NCI-H510A treated with DMSO at 0.1 percent for 48 hours (cell line): ENCODE measurements around the gene THEMIS2.
"Not testable (repeated sequence)": the region's sequence is repeated elsewhere in the genome, so short reads cannot be mapped to it uniquely, and the experiment has no call there.

Experiments
- DNase-seq: peaks from one replicate; lab custom pipeline; 2025; lab: John Stamatoyannopoulos, UW

Gene THEMIS2

GRCh38 chr1:27862671-27863537, 9.4 kb upstream of the THEMIS2 start:
- DNase-seq = no peak

- no peak for DNase-seq
Observed at GRCh38 chr1:27863538-27863915, 8.8 kb upstream of the THEMIS2 start.

- DNase-seq = no peak
Observed at GRCh38 chr1:27864264-27864895, 8.0 kb upstream of the THEMIS2 start.

- DNase-seq = no peak
Observed at GRCh38 chr1:27865821-27866220, 6.5 kb upstream of the THEMIS2 start.

GRCh38 chr1:27868556-27868931, 3.8 kb upstream of the THEMIS2 start:
- no peak for DNase-seq

GRCh38 chr1:27868932-27869718, 3.2 kb upstream of the THEMIS2 start:
- DNase-seq = no peak

- DNase-seq = no peak
Observed at GRCh38 chr1:27869719-27870085, 2.6 kb upstream of the THEMIS2 start.

- not testable (repeated sequence) for DNase-seq
Observed at GRCh38 chr1:27871076-27871475, 1.3 kb upstream of the THEMIS2 start.

GRCh38 chr1:27872802-27873551, 633 bp downstream of the THEMIS2 start:
- no peak for DNase-seq

- DNase-seq = no peak
Observed at GRCh38 chr1:27873671-27874384, 1.5 kb downstream of the THEMIS2 start.

- DNase-seq = no peak
Observed at GRCh38 chr1:27876341-27877114, 4.2 kb downstream of the THEMIS2 start.

- no peak for DNase-seq
Observed at GRCh38 chr1:27877115-27877416, 4.7 kb downstream of the THEMIS2 start.

GRCh38 chr1:27878039-27878438, 5.7 kb downstream of the THEMIS2 start:
- DNase-seq = no peak

- no peak for DNase-seq
Observed at GRCh38 chr1:27878787-27879335, 6.5 kb downstream of the THEMIS2 start.

- DNase-seq = no peak
Observed at GRCh38 chr1:27879374-27880082, 7.2 kb downstream of the THEMIS2 start.

- DNase-seq = no peak
Observed at GRCh38 chr1:27882543-27882903, 10.2 kb downstream of the THEMIS2 start.

- DNase-seq = no peak
Observed at GRCh38 chr1:27883536-27883935, 11.2 kb downstream of the THEMIS2 start.

GRCh38 chr1:27884006-27884954, 11.9 kb downstream of the THEMIS2 start:
- DNase-seq = no peak

- no peak for DNase-seq
Observed at GRCh38 chr1:27885114-27885528, 12.8 kb downstream of the THEMIS2 start.
